RWPE1 (cell line): Measurements from ENCODE around the gene SLC7A1.

ENCODE experiments used
- CTCF ChIA-PET: fragments of 350-600 bp; sonication (Branson Sonifier 250); formaldehyde crosslinking; extraction: SDS; loops from one replicate; lab custom pipeline; 2021; lab: Yijun Ruan, JAX
- POLR2A ChIA-PET: fragments of 400-600 bp; formaldehyde crosslinking; extraction: SDS; loops from one replicate; lab custom pipeline; 2020; ENCODE audit warnings: antibody characterized with exemption; ENCODE audit not compliant: low non-redundant PET; lab: Yijun Ruan, JAX
- DNase-seq: peaks from one replicate; pipeline ENCODE4 v3.0.0; 2012; ENCODE audit warnings: low spot score
- H3K27ac ChIP-seq: fragments of 450-650 bp; 2 replicates; pipeline ENCODE4 v1.5.1; 2017
- CTCF ChIP-seq: fragments of 450-650 bp; conservative IDR thresholded peaks from 2 replicates; pipeline ENCODE4 v1.5.1; 2017; ENCODE audit warnings: low read depth, mild to moderate bottlenecking

The SLC7A1 gene

GRCh38 chr13:29596064-29596418 is 553 bp upstream of the SLC7A1 start:
- TF ChIP-seq CTCF = no peak
- DNase-seq = no peak
- peak overlapping the region; percentile 97 for H3K27ac ChIP-seq
- POLR2A ChIA-PET = interaction anchor here (0.6 to 1.1 kb wide), 2 partner anchors 167 to 512 kb away, joined by 3 read pairs; no protein-coding TSS in a partner anchor
- CTCF ChIA-PET = interaction anchor here (0.6 kb wide), 1 partner anchor 234 kb away, joined by 3 read pairs; no protein-coding TSS in a partner anchor

GRCh38 chr13:29594710-29595379 is 643 bp downstream of the SLC7A1 start:
- ChIA-PET CTCF (interaction anchor here (0.5 kb wide), 1 partner anchor 47 kb away, joined by 3 read pairs; no protein-coding TSS in a partner anchor), POLR2A (no interaction called here)
- DNase-seq = peak; percentile 44
- TF ChIP-seq CTCF = no peak
- H3K27ac ChIP-seq = peak overlapping the region; percentile 97

GRCh38 chr13:29594303-29594709 is 1.2 kb downstream of the SLC7A1 start:
- H3K27ac ChIP-seq = peak overlapping the region; percentile 97
- no peak for TF ChIP-seq CTCF
- peak; percentile 67 for DNase-seq
- CTCF ChIA-PET = interaction anchor here (0.5 kb wide), 1 partner anchor 47 kb away, joined by 3 read pairs; no protein-coding TSS in a partner anchor
- POLR2A ChIA-PET = no interaction called here

- CTCF ChIA-PET = no interaction called here
- DNase-seq = no peak
- TF ChIP-seq CTCF = no peak
- peak overlapping the region; percentile 97 for H3K27ac ChIP-seq
- POLR2A ChIA-PET = no interaction called here
Measured at GRCh38 chr13:29593605-29594297, 1.7 kb downstream of the SLC7A1 start.

- ChIA-PET CTCF (interaction anchor here (0.6 kb wide), 1 partner anchor 89 kb away, joined by 3 read pairs; no protein-coding TSS in a partner anchor), POLR2A (no interaction called here)
- no peak for TF ChIP-seq CTCF
- DNase-seq = no peak
- H3K27ac ChIP-seq = 0 out of 2 replicates have a peak overlapping the region, but pooled peaks have one; percentile 21
Measured at GRCh38 chr13:29591310-29591709, 4.2 kb downstream of the SLC7A1 start.

- ChIA-PET POLR2A (no interaction called here), CTCF (no interaction called here)
- no peak for TF ChIP-seq CTCF
- no peak for DNase-seq
- H3K27ac ChIP-seq = peak overlapping the region; percentile 78
Measured at GRCh38 chr13:29589967-29590366, 5.5 kb downstream of the SLC7A1 start.
